Fibroblast of gingiva (primary cell): ENCODE data around the gene THSD7A.

Source experiments
- DNase-seq: peaks from one replicate; pipeline ENCODE4 v3.0.0-alpha.2; 2011; ENCODE audit warnings: low read depth

THSD7A gene

DNA sequence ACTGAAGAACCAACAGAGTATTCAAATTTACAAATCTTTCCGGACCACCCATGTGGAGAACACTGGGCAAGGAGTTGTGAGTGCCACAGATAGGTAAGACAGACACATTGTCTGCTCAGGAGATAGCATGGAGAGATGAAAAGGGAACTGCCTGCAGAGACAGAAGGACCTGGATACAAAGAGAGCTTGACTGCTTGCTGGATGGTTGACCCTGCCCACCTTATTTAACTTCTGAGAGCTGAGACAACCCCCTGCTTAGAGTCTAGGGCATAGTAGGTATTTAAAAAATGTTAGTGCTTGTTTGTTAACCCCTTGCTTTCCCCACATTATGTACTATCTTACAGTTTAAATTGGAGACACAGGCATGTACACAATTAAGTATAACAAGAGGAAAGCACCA is 314.1 kb downstream of the THSD7A start:
- DNase-seq: no peak

DNA sequence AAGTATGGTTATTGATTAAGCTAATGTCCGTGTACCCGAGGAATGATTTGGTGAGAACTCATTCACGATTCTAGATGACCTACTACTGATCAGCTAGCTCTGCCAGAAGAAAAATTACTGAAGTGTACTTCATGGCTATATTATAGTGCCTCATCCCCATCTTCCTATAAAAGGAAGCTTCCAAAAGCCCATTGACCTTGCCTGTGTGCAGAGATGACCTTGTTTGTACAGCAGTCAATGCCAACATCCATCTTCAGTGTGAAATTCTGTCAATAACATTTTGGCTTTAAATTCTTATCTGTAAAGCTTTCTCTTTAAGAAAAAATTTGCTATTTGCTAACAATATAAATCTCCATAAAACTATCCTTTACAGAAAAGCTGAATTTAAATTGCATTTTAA is 315.7 kb downstream of the THSD7A start:
- DNase-seq: no peak

- no peak for DNase-seq
These were observed 318.5 kb downstream of the THSD7A start for GRCh38 chr7:11513460-11513859.

DNA sequence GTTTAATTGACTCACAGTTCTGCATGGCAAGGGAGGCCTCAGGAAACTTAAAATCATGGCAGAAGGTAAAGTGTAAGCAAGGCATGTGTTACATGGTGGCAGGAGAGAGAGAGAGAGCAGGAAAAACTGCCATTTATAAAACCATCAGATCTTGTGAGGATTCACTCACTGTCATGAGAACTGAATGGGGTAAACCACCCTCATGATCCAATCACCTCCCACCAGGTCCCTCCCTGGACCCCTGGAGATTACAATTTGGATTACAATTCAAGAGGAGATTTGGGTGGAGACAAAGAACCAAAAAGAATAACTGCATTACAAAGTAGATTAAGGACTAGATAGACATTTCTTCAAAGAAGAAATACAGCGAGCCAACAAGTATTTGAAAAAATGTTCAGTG is 324.1 kb downstream of the THSD7A start:
- DNase-seq: no peak

- DNase-seq: no peak
These were observed 325.6 kb downstream of the THSD7A start for GRCh38 chr7:11506417-11506816.

DNA sequence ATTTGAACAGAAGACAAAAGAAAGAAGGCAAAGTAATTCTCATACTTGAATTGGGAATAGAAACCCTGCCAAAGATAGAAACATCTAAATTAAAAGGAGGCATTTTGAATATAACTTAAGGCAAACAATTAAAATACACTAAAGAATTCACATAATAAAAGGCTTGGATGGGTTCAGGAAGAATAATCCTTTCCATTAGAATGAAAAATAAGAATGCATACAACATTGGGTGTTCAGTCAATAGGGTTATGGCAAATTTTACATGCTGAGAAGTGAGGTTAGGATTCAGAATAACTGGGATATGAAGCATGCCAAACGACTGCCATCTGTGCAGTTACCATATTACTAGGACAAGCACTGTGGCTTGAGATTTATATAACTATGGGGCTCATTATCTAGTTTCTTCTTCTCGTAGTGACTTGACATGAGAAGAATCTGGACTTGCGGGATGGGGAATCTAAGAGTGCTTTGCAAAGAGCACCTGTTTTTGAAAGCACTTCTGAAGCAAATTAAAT is 326.5 kb downstream of the THSD7A start:
- no peak for DNase-seq

GRCh38 chr7:11492307-11492706 is 339.7 kb downstream of the THSD7A start:
- peak; percentile 50 for DNase-seq

DNA sequence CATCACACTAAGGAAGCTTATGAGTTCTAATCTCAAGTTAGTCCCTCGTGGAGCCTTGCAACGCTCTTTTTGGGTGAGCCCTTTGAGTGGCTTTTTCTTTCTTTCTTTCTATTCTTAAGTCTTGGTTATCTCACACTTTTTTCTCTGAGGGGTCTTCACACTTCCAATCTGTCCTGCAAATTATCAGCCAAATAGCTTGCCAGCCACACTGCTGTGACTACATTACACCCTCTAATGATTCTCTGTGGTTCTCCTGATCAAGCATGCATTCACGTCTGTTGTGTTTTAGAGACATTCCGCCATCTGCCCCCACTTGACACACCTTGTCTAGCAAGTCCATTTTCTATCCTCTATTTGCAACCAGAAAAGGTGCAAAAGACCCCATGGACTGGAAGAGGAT is 340.2 kb downstream of the THSD7A start:
- DNase-seq: no peak

- DNase-seq: no peak
These were observed 342.7 kb downstream of the THSD7A start for GRCh38 chr7:11489280-11489679.

- peak; percentile 15 for DNase-seq
These were observed 345.7 kb downstream of the THSD7A start for GRCh38 chr7:11486271-11486670.

- no peak for DNase-seq
These were observed 346.4 kb downstream of the THSD7A start for GRCh38 chr7:11485636-11486035.

GRCh38 chr7:11480143-11480542 is 351.9 kb downstream of the THSD7A start:
- no peak for DNase-seq

- no peak for DNase-seq
These were observed 353.1 kb downstream of the THSD7A start for GRCh38 chr7:11478882-11479281.

- DNase-seq: no peak
These were observed 353.6 kb downstream of the THSD7A start for GRCh38 chr7:11478426-11478825.

- DNase-seq: no peak
These were observed 357.0 kb downstream of the THSD7A start for GRCh38 chr7:11474902-11475585.

DNA sequence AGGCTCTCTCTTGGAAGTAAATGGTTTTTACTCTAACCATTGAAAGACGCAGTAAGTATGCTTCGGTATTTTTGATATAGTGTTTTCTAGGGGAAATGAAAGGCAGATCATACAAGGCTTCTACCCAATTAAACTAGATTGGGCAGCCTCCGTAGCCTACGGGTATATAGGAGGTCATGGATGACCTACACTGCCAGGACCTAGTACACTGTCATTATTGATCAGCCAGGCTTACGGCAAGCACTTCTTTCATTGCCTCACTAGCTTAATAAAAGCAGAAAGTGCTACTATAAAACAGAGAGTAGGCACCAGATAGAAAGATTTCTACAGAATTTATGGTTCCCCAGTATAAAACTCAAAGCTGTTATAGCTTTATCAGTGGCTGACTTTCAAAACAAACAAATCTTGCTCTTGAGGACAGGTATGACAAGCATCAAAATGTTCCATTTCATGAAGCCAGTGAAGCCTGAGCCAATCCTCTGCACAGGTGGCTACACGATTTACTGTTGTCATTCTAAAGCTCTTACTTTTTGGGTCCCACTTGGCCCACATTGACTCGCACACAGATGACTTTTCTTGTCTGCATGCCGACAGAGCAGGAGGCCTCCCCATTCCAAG is 358.1 kb downstream of the THSD7A start:
- DNase-seq: no peak

DNA sequence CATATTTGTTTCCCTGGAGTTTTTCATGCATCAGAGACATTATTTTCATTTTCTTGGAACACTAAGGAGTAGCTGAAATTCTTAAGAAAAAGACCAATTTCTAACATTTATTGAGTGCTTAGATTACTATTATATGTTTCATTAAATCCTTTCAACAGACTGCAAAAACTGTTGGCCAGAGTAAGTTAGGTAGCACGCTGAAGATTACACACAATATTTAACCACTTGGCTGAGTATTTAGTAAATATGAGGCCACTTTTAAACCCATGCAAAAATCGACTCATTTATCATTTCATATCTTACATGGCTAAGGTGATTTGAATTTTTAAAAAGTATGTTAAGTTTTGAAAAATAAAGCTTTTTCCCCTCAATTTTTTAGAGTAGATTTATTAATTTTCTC is 358.8 kb downstream of the THSD7A start:
- no peak for DNase-seq

- DNase-seq: no peak
These were observed 359.4 kb downstream of the THSD7A start for GRCh38 chr7:11472646-11473045.

DNA sequence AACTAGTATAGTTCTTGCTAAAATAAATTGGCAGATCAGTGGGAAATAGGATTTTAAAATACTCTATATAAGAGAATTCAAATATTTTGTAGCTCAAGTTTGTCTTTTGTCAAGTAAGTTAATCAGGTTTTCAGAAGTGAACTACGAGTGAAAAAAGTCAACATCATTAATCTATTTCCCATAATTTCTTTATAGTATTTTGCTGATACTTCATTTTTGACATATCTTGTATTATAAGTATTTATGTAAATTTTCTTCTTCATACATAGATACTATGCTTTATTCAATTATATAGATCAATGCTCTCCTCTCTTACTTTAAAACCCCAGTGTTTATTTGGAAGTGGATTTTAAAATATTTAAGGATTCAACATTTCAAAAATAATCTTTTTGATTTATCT is 360.7 kb downstream of the THSD7A start:
- DNase-seq: no peak

GRCh38 chr7:11469028-11469745 is 362.8 kb downstream of the THSD7A start:
- no peak for DNase-seq

DNA sequence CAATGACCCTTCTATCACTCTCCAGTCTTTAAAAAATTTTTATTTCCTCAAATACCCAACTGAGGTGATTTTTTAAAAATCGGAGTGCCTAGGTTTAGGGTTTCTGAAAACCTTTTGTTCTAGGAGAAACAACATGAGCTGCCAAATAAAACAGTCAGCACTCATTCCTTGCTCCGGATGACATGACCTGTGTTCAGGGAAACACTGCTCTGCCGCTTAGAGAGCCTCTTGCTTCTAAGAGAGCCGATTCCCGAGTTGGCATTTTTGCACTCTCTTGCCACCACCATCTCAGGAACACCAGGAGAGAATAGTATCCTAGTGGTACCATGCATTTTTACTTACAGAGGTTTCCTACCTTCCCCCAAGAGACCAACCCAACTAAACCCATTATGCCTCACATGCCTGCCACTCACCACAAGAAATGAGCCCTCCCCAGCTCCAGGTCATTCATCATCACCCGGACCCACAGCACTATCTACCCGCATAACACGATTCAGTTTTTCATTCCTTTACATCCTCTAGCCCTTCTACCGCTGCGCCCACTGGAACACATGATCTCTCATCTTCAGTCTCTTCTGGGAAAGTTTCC is 365.4 kb downstream of the THSD7A start:
- no peak for DNase-seq

GRCh38 chr7:11464624-11465023 is 367.4 kb downstream of the THSD7A start:
- no peak for DNase-seq

GRCh38 chr7:11461946-11462345 is 370.1 kb downstream of the THSD7A start:
- no peak for DNase-seq
